Epithelial cell of alveolus of lung (primary cell): Measurements from ENCODE around the gene GOLGA7B. TPM values are rescaled to one million over a fixed set of nuclear protein-coding genes. Genes with fewer than 3 reads are reported as not detected.

ENCODE experiments used
- total RNA-seq: library from RNA; depleted of rRNA; stranded (reverse); fragments of >200 nt; gene quantifications from 2 replicates; pipeline ENCODE4 v1.2.1, GENCODE V29; 2015

GOLGA7B gene
- total RNA-seq = not detected in 2 replicates

DNA sequence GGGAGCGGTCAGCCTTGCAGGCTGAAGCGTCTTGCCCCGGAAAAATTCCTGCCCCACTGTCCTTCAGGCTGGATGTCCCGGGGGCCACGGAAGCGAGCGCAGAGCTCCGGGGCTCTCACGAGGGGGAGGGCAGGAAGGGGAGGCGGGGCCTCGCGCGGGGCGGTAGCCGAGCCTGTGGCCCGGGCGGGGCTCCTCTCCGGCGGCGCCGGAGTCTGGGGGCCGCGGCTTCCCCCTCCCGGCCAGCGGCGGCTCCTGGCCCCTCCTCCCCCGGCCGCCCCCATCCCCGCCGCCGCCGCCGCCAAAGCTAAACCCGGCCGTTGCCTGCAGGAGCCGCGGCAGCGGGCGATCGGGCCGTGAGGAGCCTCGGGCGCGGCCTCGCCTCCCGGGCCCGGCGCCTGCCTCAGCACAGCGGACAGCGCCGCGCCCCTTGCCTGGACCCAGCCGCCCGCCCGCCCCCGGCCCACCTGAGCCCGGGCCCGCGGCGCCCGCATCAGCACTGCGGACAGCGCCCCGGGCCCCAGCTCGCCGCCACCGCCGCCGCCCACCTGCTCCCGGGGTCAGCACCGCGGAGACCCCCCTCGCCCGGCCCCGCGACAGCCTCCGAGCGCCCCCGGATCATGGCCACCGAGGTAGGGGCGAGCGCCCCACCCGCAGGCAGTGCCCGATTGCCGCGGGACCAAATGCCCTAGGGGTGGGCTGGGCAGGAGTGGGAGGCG lies at the start of gene GOLGA7B:
Gene GOLGA7B (plus strand): TSS at position 157 of the 716 bp plus-strand sequence. CDS start 461 bp downstream, at position 618.

Other genes with a start within 250 kb of the GOLGA7B start
- gene MORN4, start 216.3 kb upstream of the GOLGA7B start, total RNA-seq = 3.4 and 7.4 TPM in 2 replicates
- gene PI4K2A, start 209.2 kb upstream of the GOLGA7B start, total RNA-seq = 17.8 and 32.2 TPM in 2 replicates
- gene AVPI1, start 162.6 kb upstream of the GOLGA7B start, total RNA-seq = 17.1 and 28.0 TPM in 2 replicates
- gene MARVELD1, start 136.1 kb upstream of the GOLGA7B start, total RNA-seq = 47.7 and 53.4 TPM in 2 replicates
- 9.6 and 15.3 TPM in 2 replicates for gene ZFYVE27, start 112.7 kb upstream of the GOLGA7B start, total RNA-seq
- 0.32 TPM in 1 of 2 replicates, not detected in the other for gene SFRP5, start 77.8 kb upstream of the GOLGA7B start, total RNA-seq
- not detected in 2 replicates for gene CRTAC1, start 180.8 kb downstream of the GOLGA7B start, total RNA-seq